AG04449 (cell line): ENCODE data around the gene PLXNA4.

Source experiments
- CTCF ChIA-PET: fragments of 350-600 bp; formaldehyde crosslinking; extraction: SDS; loops from one replicate; lab custom pipeline; 2021; ENCODE audit warnings: antibody characterized with exemption; lab: Yijun Ruan, JAX
- POLR2A ChIA-PET: fragments of 400-600, 350-600 bp; formaldehyde crosslinking; extraction: SDS; loops from one replicate; lab custom pipeline; 2020; ENCODE audit warnings: antibody characterized with exemption, inconsistent platforms; lab: Yijun Ruan, JAX
- DNase-seq: peaks from one replicate; pipeline ENCODE4 v3.0.0-alpha.2; 2010; ENCODE audit warnings: low read depth, low spot score
- H3K4me3 ChIP-seq: 2 replicates; pipeline ENCODE4 v1.5.1; 2011; ENCODE audit warnings: low read depth, mild to moderate bottlenecking, control low read depth, low read length
- TF ChIP-seq, protein P1 (sequence below): IDR thresholded peaks from one replicate; pipeline ENCODE4 v1.5.1; 2011; ENCODE audit warnings: mild to moderate bottlenecking, moderate library complexity, low read length, control low read depth, inconsistent platforms; ENCODE audit not compliant: insufficient read depth; ENCODE audit errors: missing control alignments

PLXNA4 gene

DNA sequence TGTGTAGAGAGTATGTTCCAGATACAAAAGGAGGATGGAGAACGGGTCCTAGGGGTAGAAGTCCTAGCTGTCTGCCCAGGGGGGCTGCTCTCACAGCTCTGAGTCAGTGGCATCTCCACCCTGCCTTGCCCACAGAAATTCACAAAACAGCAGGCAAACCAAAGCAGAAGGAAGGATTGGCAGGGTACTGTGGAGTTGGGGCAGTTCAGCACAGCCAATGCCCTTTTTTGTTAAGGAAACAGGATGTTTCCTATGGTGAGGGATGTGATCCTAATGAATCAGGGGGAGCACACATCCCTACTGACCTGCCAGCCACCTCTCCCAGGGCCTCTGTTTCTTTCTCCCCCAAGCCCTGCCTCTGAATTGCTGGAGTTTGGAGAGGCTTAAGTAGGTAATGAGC is 457.6 kb downstream of the PLXNA4 start:
- ChIA-PET CTCF (interaction anchor here (1.3 kb wide), 1 partner anchor 173 kb away, joined by 4 read pairs; no protein-coding TSS in a partner anchor), POLR2A (no interaction called here)
- no peak overlapping the region for H3K4me3 ChIP-seq
- TF ChIP-seq, protein P1, sequence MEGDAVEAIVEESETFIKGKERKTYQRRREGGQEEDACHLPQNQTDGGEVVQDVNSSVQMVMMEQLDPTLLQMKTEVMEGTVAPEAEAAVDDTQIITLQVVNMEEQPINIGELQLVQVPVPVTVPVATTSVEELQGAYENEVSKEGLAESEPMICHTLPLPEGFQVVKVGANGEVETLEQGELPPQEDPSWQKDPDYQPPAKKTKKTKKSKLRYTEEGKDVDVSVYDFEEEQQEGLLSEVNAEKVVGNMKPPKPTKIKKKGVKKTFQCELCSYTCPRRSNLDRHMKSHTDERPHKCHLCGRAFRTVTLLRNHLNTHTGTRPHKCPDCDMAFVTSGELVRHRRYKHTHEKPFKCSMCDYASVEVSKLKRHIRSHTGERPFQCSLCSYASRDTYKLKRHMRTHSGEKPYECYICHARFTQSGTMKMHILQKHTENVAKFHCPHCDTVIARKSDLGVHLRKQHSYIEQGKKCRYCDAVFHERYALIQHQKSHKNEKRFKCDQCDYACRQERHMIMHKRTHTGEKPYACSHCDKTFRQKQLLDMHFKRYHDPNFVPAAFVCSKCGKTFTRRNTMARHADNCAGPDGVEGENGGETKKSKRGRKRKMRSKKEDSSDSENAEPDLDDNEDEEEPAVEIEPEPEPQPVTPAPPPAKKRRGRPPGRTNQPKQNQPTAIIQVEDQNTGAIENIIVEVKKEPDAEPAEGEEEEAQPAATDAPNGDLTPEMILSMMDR, result no peak
- no peak for DNase-seq

DNA sequence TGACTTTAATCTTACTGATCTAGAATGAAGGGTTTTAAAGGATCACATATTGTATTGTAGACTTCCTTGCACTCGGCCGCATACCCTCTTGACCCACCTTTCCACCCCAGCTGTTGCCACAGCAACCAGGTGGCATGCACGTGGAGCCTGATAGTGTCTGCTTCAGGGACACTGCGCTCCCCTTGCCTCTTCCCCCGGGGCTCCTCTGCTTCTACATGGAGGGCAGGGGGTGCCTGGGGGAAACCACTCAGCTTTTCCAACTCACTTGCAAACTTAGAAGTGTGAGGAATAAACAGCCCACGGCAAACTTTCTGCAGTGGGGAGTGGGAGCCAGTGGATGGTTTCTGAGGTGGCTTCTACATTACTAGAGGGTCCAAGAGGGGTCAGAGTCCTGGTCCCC is 458.6 kb downstream of the PLXNA4 start:
- no peak for DNase-seq
- no peak overlapping the region for H3K4me3 ChIP-seq
- POLR2A ChIA-PET, result no interaction called here
- CTCF ChIA-PET, result interaction anchor here (1.3 kb wide), 1 partner anchor 172 kb away, joined by 4 read pairs; no protein-coding TSS in a partner anchor
- TF ChIP-seq, protein P1, result no peak

DNA sequence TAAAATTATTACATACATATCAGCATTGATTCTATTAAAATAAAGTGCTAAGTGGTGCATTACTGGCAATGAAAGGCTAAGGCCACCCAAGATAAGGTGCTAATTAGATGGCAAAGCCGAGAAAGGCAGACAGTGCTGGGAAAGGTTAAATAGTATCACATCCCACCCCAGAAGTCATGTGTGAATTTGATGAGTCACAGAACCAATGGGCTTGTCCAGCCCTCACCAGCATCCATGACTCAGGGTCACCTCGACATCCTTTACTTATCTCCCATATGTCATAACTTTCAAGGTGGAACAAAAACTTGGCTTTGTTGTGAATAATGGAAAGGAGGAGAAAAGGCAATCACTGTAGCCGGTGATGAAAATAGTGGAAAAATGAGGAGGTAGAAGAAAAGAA is 459.1 kb downstream of the PLXNA4 start:
- H3K4me3 ChIP-seq, result no peak overlapping the region
- ChIA-PET POLR2A (interaction anchor here (0.6 kb wide), 1 partner anchor 137 kb away, joined by 3 read pairs; no protein-coding TSS in a partner anchor), CTCF (no interaction called here)
- TF ChIP-seq, protein P1, result no peak
- no peak for DNase-seq

DNA sequence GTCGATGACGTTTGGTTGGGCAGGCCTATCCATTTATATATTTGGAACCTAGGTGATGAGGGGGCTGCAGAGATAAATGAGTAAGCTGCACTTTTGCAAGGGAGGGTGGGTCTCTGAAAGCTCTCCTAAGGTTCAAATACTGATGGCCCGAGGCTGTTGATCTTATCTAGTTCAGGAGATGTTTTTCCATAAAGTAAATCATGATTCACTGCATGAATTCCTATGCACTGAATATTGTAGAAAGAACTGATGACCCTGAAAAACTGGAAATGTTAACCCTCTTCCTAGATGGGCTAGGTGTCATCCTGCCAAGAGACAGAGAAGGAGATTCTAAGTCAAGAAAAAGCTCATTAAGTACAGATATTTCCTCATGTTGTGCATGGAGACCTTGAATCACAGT is 459.9 kb downstream of the PLXNA4 start:
- POLR2A ChIA-PET, result interaction anchor here (0.6 kb wide), 1 partner anchor 138 kb away, joined by 3 read pairs; no protein-coding TSS in a partner anchor
- TF ChIP-seq, protein P1, result no peak
- no peak for DNase-seq
- CTCF ChIA-PET, result interaction anchor here (1.0 kb wide), 1 partner anchor 202 kb away, joined by 3 read pairs; no protein-coding TSS in a partner anchor
- no peak overlapping the region for H3K4me3 ChIP-seq

DNA sequence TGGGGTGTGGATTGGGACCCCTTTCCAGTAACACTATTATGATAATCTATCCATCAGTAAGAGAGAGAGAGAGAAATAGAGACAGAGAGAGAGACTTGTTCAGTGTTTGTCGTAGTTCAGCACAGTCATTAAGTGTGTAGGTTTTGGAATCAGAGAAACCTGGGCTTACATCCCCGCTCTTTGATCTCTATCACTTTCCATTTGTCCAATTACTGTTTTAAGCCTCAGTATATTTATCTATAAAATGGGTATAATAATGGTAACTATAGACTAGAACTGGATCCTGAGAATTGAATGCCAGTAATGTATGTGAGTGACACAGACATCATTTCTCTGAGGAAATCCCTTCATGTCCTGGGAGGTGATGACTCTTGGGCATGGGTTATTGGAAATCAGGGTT is 460.5 kb downstream of the PLXNA4 start:
- ChIA-PET POLR2A (no interaction called here), CTCF (interaction anchor here (1.0 kb wide), 1 partner anchor 203 kb away, joined by 3 read pairs; no protein-coding TSS in a partner anchor)
- TF ChIP-seq, protein P1, result no peak
- no peak for DNase-seq
- no peak overlapping the region for H3K4me3 ChIP-seq

DNA sequence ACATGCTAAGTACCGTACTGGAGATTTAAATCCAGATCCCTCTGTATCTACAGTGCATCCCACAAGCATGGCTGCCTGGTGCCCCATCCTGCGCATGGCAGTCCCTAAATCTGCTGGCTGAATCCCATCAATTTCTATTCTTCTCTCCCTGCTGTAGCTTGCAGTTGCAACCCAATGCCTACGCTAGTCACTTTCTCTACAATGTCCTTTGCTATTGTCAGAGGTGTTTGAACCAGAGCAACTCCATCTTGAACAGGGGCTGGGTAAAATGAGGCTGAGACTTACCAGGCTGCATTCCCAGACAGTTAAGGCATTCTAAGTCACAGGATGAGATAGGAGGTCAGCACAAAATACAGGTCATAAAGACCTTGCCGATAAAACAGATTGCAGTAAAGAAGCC is 461.2 kb downstream of the PLXNA4 start:
- CTCF ChIA-PET, result interaction anchor here (1.3 kb wide), 1 partner anchor 465 kb away, joined by 3 read pairs; no protein-coding TSS in a partner anchor

More for the DNA sequence above, 461.2 kb downstream of the PLXNA4 start:
- POLR2A ChIA-PET, result no interaction called here
- TF ChIP-seq, protein P1, result no peak
- no peak for DNase-seq
- H3K4me3 ChIP-seq, result no peak overlapping the region
